Hematopoietic multipotent progenitor cell treated with erythropoietin and hydrocortisone succinate and interleukin-3 and kit ligand, for 15 days (in vitro differentiated cells): ENCODE results near the gene PIGH.
"Not testable (repeated sequence)": the region's sequence is repeated elsewhere in the genome, so short reads cannot be mapped to it uniquely, and the experiment has no call there.

Experiments
- DNase-seq: peaks from one replicate; pipeline ENCODE4 v3.0.0-alpha.2; 2015; ENCODE audit warnings: low spot score

The PIGH gene

DNA sequence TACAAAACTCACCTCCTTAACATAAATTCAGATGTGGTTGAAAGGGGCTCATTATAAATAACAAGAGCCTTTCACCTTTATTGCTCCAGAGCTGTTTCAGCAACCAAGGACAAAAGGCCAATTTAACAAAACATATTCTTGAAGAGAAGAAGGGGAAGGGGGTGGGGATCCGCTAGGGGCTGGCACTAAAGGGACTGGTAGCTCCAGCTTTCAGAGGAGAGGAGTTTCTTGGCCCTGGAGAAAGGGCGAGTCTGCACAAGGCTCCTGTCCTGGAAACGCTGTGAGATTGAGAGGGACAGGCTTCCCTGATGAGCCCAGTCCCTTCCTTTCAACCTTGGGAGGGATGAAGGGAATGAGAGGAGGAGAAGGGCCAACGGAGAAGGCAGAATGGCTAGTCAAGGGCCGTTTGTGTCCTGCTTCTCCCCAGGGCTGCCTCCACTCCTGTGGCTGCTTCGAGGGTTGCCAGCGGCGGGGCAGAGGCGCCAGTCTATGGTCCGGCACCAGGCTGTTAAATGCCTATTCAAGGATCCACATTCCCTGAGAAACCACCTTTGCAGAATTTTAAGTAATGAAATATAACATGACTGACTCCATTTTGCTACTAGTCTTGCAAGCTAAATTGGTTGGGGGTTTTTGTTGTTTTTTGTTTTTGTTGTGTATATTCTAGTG is 9.7 kb upstream of the PIGH start:
- DNase-seq: no peak

DNA sequence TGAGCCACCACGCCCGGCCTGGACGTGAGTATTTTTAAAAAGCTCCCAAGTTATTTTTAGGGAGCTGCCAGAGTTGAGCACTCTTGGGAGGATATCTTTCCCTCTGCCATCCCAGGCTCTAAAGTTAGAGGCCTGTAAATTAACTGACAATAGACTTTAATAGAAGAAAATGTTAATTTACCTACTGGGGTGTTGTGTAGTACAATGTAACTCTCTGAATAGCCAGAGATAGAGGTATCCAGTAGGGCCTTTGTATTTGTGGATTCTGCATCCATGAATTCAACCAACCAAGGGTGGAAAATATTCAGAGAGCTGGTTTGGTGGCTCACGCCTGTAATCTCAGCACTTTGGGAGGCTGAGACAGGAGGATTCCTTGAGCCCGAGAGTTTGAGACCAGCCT is 7.6 kb upstream of the PIGH start:
- no peak for DNase-seq

DNA sequence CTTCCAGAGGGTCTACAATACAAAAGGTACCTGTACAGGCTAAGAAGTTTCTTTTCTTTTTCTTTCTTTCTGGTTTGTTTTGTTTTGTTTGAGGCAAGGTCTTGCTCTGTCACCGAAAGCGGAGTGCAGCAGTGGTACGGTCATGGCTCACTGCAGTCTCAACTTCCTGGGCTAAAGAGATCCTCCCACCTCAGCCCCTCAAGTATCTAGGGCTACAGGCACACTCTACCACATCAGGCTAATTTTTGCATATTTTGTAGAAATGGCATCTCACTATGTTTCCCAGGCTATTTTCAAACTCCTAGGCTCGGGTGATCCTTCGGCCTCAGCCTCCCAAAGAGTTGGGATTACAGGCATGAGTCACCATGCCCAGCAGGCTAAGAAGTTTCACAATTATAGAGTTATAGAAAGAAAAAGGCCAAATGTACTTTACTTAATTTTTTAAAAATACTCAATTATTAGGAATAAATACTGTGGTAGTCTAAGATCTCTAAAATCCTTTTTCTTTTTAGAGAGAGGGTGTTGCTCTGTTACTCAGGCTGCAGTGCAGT is 3.0 kb upstream of the PIGH start:
- DNase-seq: no peak

DNA sequence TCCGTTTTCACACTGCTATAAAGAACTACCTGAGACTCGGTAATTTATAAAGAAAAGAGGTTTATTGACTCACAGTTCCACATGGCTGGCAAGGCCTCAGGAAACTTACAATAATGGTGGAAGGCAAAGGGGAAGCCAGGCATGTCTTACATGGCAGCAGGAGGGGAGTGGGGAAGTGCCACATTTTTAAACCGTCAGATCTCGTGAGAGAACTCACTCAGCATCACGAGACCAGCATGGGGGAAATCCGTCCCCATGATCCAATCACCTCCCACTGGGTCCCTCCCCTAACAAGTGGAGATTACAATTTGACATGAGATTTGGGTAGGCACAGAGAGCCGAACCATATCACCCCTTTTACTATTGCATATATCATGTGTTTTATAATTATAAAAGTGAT is 2.0 kb upstream of the PIGH start:
- DNase-seq: no peak

DNA sequence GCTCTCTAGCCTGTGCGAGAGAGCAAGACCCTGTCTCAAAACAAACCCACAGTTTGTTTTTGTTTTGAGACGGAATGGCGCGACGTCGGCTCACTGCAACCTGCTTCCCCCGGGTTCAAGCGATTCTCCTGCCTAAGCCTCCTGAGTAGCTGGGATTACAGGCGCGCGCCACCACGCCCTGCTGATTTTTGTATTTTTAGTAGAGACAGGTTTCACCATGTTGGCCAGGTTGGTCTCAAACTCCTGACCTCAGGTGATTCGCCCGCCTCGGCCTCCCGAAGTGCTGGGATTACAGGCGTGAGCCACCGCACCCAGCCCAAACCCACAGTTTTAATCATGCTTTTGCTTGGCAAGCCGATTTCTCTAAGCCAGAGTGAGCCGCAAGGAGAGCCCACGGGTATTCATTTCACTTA is 500 bp upstream of the PIGH start:
- not testable (repeated sequence) for DNase-seq

DNA sequence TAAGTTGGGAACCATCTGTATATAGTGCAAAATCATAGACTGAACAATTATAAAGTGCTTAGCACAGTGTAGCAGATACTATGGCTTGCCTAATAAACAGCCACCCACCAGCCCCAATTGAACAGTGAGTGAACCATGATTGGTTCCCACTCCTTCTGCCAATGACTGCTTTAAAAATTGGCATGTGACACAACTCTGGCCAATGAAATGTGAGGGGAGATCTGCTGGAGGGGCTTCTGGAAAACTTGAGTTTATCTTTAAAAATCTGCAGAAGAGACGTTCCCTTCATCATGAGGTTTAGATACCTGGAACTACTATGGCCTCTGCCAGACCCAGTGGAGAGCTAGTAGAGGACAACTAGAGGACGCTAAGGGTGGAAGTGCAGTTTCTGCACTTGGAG is 4.7 kb downstream of the PIGH start:
- no peak for DNase-seq

DNA sequence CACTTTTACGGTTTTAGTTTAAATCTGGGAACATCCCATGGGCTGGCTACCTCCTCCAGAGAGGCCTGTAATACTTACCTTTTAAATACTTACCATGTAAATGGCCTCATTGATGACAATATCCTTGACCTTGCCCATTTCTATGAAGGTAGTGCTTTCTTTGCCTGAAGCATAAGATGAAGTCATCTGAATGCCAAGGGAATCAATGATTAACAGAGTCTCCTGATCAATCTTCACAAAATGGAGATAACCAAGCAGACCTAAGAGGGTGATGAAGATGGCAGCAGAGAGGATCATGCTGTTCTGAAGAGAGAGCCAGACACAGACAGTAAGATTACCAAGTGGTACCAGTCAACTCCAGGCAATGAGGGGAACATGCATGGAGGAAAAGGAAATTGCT is 6.4 kb downstream of the PIGH start:
- not testable (repeated sequence) for DNase-seq

DNA sequence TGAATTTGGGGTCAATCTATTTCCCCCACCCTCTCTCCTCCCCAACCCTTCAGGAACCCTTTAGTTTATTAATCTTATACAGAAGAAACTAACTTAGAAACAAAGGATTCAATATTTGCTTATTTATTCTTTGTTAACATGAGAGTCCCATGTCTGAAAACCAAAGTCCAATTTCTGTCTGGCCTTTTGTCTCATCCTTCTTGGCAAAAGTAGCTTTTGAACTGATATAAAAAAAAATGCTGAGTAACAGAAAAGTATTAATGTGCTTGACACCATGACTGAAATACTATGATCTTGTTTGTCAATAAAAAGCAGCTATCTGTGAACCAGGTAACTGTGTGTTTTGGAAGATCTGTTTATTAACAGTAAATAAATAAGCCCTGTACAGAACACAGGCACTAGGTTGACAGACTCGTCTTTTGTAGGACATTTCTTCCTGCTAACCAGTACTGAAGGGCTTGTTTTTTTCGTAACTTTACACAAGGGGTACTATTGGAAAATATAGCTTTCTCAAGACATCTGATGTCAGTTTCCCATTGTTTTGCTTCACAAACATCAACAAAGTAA is 10.8 kb downstream of the PIGH start:
- DNase-seq: peak; percentile 6

DNA sequence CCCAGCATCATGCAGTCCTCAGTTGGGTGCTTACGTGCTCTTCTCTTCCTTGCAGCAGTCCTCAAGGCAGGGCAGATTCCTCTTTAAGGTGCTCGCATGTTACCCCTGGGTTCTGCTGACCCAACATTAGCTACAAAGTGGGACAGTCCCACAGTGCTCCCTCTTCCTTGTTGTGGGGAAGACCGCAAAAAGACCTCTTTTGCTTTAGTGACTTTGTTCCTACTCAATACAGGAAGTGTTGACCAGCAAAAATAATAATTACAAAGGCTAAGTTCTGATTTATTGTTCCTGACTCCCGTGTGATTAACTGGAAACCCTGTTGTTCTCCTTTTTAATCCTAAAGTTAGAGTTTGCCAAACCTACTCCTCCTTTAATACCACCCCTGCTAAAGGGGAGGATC is 13.7 kb downstream of the PIGH start:
- DNase-seq: no peak

DNA sequence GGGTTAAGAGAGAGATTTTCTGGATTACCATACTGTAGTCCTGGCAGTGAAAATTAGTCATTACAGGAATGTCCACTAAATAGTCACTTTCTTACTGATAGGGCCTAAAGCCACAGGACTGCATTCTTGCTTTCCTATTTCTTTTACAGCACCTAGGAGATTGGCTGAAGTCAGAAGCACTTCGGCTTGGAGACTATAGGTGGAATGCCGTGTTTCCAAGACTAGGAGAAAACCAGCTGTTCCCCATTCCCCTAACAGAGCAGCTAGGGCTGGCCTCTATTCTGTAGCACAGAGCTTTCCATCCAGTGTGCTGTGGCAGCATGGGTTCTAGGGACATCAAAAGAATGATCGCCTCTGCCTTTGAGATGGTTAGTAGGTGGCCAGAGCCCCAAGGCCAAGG is 15.1 kb downstream of the PIGH start:
- no peak for DNase-seq

DNA sequence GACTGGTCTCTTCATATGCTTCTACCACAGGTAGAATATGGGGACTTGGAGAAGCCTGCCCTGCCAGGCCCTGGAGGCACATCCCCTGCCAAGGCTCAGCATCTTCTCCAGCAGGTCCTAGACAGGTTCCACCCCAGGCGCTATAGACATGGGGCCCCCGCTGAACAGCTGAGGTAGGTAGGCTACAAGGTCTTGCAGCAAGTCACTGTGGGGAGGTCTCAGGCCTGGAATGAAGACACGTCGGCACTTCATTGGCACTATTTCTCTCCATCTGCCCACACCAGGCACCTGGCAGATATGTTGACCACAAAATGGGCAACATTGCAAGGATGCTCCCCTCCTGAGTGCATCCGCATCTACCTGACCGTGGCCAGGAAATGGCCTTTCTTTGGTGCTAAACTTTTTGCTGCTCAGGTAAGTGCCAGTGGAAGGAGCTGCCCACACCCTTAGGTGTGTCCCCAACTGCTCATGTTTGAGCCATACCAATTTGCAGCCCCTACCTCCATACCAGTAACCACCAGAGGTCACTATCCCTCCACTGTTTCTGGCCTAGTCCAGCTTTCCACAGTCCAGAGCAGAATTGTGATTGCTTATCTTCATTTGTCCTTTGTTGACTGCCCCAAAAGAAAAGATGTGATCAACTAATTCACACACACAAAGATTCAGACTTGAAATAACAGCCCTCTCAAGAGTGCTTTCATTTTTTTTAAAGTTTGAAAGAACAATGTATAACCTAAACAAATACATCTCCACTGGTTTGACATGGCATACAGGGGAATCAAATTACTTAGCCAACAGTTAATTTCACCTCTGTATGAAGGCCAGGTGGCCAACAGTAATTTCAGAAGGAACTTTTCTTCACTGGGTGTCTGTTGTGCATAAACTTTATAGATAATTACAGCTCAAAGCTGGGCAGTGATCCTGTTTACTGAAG is 16.1 kb downstream of the PIGH start:
- DNase-seq: peak; percentile 66

DNA sequence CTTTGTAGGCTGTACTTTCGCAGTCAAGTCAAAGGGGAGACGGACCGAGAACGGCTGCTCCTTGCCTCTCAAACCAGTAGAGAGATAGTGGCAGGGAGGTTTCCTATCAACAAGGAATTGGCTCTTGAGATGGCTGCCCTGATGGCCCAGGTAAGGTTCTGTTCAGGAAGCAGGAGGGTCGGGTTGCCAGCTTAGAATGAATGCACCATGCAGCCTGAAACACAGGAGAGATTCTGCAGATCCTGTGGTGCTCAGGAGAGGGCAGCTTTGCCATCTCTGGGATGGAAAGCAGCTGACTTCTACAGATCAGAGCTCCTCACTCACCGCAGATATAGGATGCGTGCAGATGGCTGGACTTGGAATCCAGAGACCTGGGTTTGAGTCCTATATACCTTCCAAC is 18.0 kb downstream of the PIGH start:
- DNase-seq: no peak

DNA sequence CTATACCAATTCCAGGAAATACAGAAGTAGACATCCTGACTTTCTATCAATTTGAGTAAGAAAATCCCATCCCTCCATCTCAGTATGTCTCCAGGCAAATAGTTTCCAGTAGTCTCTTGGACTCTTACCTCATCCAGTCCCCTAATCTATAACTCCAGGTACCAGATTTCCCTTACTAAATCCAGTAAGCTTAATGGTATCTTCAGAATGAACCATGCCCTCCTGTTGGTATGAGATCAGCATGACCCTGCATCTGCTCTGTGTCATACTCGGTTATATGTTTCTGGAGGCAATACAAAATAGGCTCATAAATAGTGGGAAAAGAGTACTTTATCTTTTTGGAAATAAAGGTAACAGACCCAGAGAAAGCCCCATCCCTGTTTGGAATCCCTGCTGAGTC is 18.4 kb downstream of the PIGH start:
- no peak for DNase-seq

DNA sequence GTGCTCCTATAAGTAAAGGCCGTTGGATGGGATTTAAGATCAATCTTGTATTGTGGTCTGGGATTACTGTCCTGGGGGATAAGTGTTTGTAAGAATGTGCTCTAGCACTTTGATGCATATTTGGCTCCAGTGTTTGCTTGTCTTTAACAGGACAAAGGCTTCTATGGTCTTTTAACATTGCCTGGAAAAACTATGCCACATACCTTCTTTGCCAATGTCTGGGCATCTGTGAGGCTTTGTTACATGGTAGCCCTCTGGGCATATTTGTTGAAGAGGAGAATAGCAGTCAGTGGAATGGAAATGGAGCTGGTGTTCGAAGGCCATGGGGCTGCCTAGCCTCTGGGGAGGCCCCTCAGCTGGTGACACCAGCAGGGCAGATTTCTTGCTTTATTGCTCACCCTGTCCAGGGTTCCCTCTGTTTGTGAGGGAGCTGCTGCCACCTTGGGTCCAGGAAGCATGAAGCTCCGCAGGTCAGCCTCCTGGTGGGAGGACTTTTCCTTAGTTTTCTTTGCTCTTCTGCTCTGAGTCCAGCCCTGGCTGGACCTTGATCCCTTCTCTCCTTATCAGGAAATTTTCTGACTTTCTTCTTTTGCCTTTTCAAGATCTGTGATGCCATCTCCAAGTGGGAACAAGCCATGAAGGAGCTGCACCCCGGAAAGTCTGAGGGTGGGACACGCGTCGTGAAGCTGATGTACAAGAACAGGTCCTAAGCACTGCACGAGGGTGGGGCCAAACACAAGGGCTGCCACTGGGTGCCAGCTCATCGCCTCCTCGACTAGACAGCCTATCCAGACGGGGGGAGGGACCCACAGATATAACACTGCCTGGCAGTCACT is 19.5 kb downstream of the PIGH start:
- no peak for DNase-seq

DNA sequence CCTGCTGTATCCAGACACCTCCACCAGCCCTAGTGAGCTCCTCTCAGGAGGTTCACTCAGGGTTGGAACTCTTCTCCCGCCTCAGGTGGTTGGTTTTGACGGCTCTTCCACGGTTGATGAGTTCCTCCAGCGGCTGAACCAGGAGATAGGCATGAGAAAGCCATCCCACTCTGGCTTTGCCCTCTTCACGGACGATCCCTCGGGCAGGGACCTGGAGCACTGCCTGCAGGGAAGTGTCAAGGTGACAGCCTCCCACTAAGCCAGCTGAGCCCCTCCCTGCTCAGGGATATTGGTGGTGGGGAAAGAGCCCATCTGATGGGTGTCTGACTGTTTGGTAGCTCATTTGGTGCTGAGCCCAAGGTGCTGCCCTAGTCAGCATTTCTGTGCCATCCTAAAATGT is 20.4 kb downstream of the PIGH start:
- DNase-seq: no peak

DNA sequence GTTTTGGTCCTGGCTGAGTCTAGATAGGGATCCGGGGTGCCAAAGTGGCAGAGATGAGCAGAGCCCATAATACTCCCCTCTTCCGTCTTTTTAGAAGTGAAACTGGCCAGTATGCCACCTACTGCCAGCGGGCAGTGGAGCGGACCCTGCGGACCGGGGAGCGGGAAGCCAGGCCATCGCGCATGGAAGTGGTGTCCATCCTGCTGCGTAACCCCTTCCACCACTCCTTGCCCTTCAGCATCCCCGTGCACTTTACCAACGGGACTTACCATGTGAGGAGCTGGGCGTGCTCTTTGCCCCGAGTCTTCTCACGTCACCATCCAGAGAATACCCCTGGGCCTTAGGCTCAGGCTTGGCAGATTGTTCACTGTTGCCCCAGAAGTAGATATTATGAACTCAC is 21.0 kb downstream of the PIGH start:
- DNase-seq: no peak

DNA sequence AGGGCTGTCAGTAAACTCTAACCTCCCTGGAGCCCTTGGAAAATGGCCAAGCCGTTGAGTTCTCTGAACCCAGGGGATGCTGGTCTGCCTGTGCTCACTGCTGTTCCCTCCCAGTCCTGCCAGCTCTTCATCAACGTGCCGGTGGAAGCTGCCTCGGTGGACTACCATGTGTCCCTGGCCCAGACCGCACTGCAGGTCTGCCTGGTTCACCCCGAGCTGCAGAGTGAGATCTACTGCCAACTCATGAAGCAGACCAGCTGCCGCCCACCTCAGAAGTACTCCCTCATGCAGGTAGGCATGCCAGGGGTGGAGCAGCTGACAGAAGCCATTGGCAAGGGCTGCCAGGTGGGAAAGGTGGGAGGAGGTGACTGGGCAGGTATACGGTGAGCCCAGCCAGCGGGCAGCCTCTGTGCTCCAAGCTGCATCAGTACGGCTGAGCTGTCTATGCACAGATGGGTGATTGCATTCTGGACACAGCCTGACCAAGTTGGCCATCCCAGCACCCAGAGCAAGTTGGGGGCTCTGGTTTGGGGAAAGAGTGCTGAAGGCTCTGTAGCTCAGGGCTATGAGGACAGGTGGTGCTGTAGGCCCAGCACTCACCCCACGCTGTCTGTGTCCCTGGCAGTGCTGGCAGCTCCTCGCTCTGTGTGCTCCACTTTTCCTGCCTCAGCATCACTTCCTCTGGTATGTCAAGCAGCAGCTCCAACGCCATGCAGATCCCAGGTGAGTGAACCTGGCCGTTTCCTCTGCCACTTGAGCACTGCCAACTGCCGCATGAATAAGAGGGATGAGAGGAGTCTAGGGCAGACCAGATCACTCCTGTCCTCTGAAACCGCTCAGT is 21.9 kb downstream of the PIGH start:
- DNase-seq: no peak

DNA sequence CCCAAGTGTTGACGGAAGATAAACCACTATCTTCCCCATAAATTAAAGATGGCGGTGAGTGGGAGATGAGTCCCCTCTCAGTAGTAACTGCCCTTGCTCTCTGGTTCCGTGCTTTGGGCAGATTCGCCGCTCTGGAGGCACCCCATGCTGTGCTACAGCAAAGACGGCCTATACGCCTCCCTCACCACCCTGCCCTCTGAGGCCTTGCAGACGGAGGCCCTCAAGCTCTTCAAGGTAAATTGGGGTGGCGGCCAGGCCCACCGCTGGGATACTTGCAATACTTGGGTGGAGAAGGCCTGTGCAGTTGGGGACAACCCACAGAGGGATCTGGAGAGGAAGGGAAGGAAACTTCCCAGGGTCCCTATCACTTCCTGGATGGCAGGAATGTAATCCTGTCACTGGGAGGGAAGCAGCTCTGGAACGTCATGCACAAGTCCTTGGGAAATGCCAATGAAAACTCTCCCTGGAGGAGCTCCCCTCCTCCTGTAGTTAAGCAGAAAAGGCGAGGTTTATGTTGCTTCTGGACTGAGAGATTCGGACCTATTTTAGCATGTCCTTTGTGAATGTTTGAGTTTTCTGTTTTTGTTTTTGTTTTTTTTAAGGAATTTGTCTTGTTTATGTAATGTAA is 22.8 kb downstream of the PIGH start:
- no peak for DNase-seq

DNA sequence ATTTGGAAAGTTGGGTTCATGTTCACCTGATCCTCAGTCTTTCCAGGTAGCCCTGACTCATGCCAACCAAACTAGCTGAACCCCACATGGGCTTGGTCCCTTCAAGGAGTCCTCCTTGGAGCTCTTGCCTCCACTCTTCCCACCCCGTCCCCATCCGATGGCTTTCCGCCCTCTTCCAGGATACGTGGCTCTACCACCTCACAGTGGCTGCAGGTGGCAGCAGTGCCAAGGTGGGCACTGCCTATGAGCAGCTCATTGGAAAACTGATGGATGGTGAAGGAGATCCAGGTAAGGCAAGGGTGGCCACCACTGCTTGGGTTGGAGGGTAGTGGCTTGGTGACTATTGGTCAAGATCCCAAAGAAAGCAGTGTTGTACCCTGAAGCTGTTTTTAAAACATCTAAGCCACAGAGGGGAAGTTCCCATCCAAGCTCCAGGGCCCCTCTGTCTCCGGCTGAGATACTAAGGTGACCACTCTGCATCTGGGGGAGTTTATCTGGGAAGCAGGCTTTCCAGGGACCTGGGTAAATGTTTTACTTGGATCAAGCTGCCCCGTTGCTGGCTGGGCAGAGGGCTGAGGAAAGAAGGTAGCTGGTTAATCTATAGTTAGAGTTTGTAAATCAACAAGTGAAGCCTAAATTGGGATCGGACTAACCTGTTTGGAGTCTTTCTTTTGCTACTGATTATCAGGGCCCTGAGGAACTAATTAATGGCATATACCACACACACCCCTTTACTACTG is 23.7 kb downstream of the PIGH start:
- DNase-seq: no peak

DNA sequence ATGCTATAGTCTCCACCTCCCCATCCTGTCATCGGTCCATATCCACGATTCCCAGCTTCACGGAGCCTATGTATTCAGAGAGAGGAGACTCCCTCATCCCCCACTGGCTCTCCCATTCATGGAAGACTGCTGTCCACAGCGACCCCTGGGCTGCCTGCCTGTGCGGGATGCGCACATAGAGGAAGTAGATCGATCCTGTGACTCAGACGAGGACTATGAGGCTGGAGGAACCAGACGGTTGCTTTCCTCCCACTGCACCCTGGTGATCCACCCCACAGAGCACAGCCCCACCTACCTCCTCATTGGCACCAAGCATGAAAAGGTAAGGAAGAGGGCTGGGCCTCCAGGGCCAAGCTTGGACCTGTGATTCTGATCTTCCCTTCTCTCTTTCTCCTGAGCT is 24.4 kb downstream of the PIGH start:
- no peak for DNase-seq
